Measurements from ENCODE around the gene ADCY5.
"Not testable (repeated sequence)": the region's sequence is repeated elsewhere in the genome, so short reads cannot be mapped to it uniquely, and the experiment has no call there.

DNA sequence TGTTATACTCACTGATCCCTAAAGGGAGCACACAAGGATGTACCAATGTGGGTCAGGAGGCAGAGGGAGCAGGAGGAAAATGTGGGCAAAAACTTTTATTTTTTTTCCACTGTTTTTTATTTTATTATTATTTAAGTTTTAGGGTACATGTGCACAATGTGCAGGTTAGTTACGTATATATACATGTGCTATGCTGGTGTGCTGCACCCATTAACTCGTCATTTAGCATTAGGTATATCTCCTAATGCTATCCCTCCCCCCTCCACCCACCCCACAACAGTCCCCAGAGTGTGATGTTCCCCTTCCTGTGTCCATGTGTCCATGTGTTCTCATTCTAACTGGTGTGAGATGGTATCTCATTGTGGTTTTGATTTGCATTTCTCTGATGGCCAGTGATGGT lies 209.7 kb downstream of the ADCY5 start:
- not testable (repeated sequence) for TF ChIP-seq POLR2A (IDR thresholded peaks at IDR 0.05)
- TF ChIP-seq, protein P1, sequence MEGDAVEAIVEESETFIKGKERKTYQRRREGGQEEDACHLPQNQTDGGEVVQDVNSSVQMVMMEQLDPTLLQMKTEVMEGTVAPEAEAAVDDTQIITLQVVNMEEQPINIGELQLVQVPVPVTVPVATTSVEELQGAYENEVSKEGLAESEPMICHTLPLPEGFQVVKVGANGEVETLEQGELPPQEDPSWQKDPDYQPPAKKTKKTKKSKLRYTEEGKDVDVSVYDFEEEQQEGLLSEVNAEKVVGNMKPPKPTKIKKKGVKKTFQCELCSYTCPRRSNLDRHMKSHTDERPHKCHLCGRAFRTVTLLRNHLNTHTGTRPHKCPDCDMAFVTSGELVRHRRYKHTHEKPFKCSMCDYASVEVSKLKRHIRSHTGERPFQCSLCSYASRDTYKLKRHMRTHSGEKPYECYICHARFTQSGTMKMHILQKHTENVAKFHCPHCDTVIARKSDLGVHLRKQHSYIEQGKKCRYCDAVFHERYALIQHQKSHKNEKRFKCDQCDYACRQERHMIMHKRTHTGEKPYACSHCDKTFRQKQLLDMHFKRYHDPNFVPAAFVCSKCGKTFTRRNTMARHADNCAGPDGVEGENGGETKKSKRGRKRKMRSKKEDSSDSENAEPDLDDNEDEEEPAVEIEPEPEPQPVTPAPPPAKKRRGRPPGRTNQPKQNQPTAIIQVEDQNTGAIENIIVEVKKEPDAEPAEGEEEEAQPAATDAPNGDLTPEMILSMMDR (IDR thresholded peaks at IDR 0.05 in 8 of 11, conservative IDR thresholded peaks at IDR 0.05 in 3 of 11) = not testable (repeated sequence)

All from spleen (tissue), 7 donors.